Activated T-helper 2 cell treated with anti-CD3 and anti-CD28 coated beads, Interferon-gamma antibody, Interleukin-2, Interleukin-4, amounts not matched to agents 10 μg/mL and 5 μg/mL and 100 μg/mL, durations not matched to agents 14 hours and 24 hours and 36 hours (primary cell): ENCODE data around the gene HIVEP3. TPM values are rescaled to one million over a fixed set of nuclear protein-coding genes. Genes with fewer than 3 reads are reported as not detected.
A peak's percentile ranks its signal among the peaks of the same experiment; 100 is the strongest.
"Not testable (repeated sequence)": the region's sequence is repeated elsewhere in the genome, so short reads cannot be mapped to it uniquely, and the experiment has no call there.

ENCODE experiments used
- DNase-seq: peaks from one replicate; pipeline ENCODE4 v3.0.0; 2021; ENCODE audit warnings: low spot score
- H3K27ac Mint-ChIP-seq: one replicate; pipeline ENCODE4 v1.8.0; 2021; ENCODE audit warnings: mixed read lengths
- H3K27me3 Mint-ChIP-seq: one replicate; pipeline ENCODE4 v1.8.0; 2021; ENCODE audit warnings: low read depth, mixed read lengths
- H3K36me3 Mint-ChIP-seq: one replicate; pipeline ENCODE4 v1.8.0; 2021; ENCODE audit warnings: low read depth, mixed read lengths
- H3K4me1 Mint-ChIP-seq: one replicate; pipeline ENCODE4 v1.8.0; 2021; ENCODE audit warnings: low read depth, mixed read lengths
- H3K4me3 Mint-ChIP-seq: one replicate; pipeline ENCODE4 v1.8.0; 2021; ENCODE audit warnings: low read depth, mild to moderate bottlenecking, moderate library complexity, mixed read lengths
- H3K9me3 Mint-ChIP-seq: one replicate; pipeline ENCODE4 v1.8.0; 2021; ENCODE audit warnings: mixed read lengths
- intact Hi-C: fragments of 100-400 bp; cut with micrococcal nuclease; formaldehyde crosslinking; loops from one replicate; pipeline ENCODE4 v1.15.1; 2023
- total RNA-seq: library from RNA; stranded (reverse); gene quantifications from 2 replicates; pipeline ENCODE4 v1.2.3, GENCODE V29; 2022

Gene HIVEP3
- 33.7 and 34.2 TPM in 2 replicates for total RNA-seq

DNA sequence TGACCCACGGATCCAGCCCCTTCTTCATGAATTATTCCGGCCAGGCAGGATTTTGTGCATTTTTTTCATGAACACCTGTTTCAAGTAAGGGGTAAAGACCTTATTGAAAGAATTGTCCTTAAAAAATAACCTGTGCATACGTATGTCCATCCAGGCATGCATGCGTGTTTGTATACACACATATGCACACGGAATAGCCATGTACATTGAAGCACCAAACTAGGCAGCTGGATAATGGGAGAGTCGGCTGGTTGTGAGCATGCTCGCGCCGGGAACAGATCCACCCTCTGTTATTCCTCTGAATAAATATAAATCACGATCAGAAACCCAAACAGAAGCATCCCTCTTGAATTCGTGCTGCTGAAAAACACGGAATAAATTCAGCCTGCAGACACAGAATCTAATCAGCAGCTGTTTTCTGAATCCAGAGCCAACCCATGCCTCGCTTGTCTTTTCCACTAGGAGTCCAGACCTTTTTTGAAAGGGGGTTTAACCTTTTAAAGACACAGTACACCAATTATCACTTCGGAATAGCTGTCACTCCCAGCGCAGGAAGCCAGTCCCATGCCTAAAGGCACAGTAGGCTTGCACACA is at the start of gene HIVEP3:
HIVEP3 (minus strand) TSS at position 473 of the 594 bp plus-strand sequence.
- H3K27ac Mint-ChIP-seq: peak within 1 kb of the TSS; percentile 83
- peak within 1 kb of the TSS; percentile 87 for H3K4me3 Mint-ChIP-seq
- peaks cover 17% of the 10 kb centered on the region for H3K27me3 Mint-ChIP-seq
- intact Hi-C loops: loop anchor here (2.0 to 10.0 kb wide), 2 partner anchors 28 to 104 kb away; no protein-coding TSS in a partner anchor
- H3K36me3 Mint-ChIP-seq: peaks cover 2% of the 10 kb centered on the region
- peaks cover 7% of the 10 kb centered on the region for H3K9me3 Mint-ChIP-seq
- peaks cover 66% of the 10 kb centered on the region for H3K4me1 Mint-ChIP-seq
- no peak for DNase-seq

DNA sequence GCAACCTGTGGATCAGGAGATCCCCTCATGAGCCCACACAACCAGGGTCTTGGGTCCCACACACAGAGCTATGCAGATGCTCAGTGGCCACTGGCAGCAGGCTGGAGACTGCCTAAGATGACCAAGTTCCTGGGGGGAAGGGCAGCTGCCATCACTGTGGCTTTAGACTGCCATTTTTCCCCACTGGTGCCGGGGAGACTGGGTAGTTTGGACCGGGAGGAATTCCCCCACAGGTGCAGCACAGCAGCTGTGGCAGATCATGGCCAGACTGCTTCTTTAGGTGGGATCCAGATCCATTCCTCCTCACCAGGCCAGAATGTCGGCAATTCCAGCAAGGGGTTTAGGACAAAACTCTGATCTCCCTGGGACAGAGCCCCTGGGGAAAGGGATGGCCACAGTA is 45.7 kb upstream of the HIVEP3 start:
- Mint-ChIP-seq H3K4me1 (no peaks in the 10 kb centered on the region), H3K9me3 (peaks cover 7% of the 10 kb centered on the region), H3K36me3 (no peaks in the 10 kb centered on the region), H3K27ac (no peak overlapping the region), H3K4me3 (no peak overlapping the region), H3K27me3 (peaks cover 5% of the 10 kb centered on the region)
- intact Hi-C loops: no loop called here
- no peak for DNase-seq

DNA sequence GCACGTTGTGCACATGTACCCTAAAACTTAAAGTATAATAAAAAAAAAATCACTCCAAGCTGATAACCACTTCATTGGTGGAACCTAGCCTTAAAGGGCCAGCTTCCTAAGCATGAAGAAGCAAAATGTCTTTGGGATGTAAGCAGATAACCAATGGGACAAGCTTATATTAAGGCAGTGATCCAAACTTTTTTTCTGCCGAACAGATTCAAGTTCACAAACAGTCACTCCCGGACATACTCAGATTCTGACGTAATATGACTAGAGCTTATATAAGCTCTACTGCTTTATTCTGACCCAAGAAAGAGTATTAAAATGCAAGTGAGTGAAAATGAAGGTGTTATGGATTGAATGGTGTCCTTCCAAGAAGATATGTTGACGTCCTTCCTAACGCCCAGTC is 44.9 kb upstream of the HIVEP3 start:
- Mint-ChIP-seq H3K27me3 (peaks cover 3% of the 10 kb centered on the region), H3K36me3 (no peaks in the 10 kb centered on the region), H3K9me3 (peaks cover 7% of the 10 kb centered on the region)

DNA sequence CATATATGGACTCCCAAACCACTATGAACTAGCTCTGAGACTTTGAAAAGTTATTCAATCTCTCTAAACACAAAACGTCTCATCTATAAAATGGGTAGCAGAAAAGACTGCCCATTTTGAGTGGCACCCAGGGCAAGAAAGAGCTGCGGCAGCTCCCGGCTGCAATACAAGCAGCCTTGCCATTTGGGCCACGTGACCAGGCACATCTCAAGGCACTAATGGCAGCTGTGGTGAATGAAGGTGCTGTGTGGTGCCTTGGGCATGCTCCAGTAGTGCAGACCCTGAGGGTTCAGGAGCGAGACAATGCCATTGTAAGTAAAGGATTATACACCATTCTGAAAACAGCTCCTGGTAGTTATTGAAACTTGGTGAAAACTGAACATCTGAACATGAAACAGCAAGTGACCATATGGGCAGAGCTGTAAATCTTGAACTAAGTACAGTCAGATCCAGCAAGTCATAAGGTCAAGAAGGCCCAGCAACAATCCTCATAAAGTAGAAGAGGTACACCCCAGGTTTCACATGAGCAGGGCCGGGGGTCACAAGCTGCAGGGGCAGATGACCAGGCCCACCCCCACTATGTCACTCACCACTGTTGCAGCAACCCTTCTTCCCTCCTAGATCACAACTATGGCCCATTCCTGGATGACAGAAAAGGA is 39.4 kb upstream of the HIVEP3 start:
- no peak for DNase-seq
- no peaks in the 10 kb centered on the region for H3K27me3 Mint-ChIP-seq

More for the DNA sequence above, 44.9 kb upstream of the HIVEP3 start:
- Mint-ChIP-seq H3K27ac (no peak overlapping the region), H3K4me3 (no peak overlapping the region), H3K4me1 (no peaks in the 10 kb centered on the region)
- DNase-seq: no peak
- intact Hi-C loops: no loop called here

DNA sequence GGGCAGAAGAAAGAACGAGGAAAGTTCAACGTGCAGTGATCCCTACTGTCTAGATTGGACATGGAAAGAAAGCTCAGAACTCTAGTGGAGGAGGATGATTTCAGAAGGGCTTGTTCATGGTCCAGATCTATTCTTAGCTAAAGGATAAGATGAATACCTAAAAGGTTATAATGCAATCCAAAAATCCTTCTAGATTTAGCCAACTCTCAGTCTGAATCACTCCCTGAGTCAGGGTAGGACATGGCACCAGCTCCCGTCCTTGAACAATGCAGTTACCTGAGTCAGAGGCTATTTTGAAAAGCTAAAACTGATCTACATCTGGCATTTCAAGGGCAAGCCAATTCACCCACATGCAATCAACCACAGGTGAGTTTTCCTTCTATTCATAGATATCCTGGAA is 38.8 kb upstream of the HIVEP3 start:
- Mint-ChIP-seq H3K36me3 (no peaks in the 10 kb centered on the region), H3K27ac (no peak overlapping the region)
- intact Hi-C loops: no loop called here

More for the DNA sequence above, 39.4 kb upstream of the HIVEP3 start:
- no peaks in the 10 kb centered on the region for H3K9me3 Mint-ChIP-seq
- no peak overlapping the region for H3K27ac Mint-ChIP-seq
- no peaks in the 10 kb centered on the region for H3K36me3 Mint-ChIP-seq
- no peak overlapping the region for H3K4me3 Mint-ChIP-seq
- intact Hi-C loops: no loop called here
- peaks cover 4% of the 10 kb centered on the region for H3K4me1 Mint-ChIP-seq

DNA sequence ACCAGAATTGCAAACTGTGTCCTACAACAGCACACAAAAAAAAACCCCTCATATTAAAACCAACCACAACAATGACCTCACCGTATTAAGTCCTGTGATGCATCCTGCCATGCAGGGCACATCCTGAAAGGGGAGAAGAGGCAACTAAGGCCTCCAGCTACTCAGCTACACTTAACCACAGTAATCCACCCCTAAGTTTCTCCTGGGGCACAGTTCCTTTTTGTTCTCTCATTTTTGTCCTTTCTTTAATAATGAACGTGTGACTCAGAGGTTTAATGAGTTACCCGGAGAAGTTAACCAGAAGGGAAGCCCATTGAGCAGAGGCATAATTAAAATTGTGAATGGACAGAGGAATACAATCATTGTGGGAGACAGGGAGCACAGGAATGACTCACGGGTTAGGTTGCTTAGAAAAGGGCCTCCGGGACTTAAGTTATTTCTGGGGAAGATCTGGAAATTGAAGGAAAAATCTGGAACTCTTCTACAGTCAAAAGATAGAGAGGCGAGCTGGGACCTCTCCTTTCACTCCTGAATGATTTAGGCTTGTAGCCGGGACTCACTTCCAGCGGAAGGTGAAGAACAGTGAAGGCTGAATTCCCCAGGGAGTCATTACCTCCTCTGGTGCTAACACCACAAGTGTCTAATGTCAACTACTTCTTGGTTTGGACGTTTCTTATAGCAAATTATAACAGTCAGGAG is 36.9 kb upstream of the HIVEP3 start:
- Mint-ChIP-seq H3K4me1 (peaks cover 12% of the 10 kb centered on the region), H3K27me3 (no peaks in the 10 kb centered on the region), H3K27ac (no peak overlapping the region), H3K9me3 (peaks cover 16% of the 10 kb centered on the region), H3K36me3 (peaks cover 8% of the 10 kb centered on the region), H3K4me3 (no peak overlapping the region)
- intact Hi-C loops: no loop called here
- DNase-seq: no peak

More for the DNA sequence above, 38.8 kb upstream of the HIVEP3 start:
- Mint-ChIP-seq H3K27me3 (no peaks in the 10 kb centered on the region), H3K4me3 (no peak overlapping the region), H3K9me3 (no peaks in the 10 kb centered on the region), H3K4me1 (peaks cover 4% of the 10 kb centered on the region)
- DNase-seq: no peak

DNA sequence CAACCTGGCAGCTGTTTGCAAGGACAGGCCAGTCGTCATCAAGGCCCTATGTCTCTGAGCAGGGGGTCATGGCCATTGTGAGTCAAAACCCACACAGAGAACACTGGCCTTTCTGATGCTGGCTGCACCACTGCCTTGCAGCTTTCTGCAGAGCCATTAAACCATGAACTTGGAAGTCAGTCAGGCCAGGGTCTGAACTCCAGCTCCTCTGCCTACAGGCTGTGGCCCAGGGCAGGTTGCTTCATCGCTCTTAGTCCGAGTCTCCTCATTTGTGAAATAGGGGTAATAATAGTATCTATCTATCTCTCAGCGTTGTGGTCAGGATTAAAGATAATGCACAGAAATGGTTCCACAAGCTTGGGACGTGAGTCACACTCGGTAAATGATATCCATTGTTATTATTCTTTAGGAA is 35.8 kb upstream of the HIVEP3 start:
- no peak overlapping the region for H3K4me3 Mint-ChIP-seq
- H3K36me3 Mint-ChIP-seq: peaks cover 8% of the 10 kb centered on the region
- no peak overlapping the region for H3K27ac Mint-ChIP-seq
- intact Hi-C loops: no loop called here
- no peaks in the 10 kb centered on the region for H3K27me3 Mint-ChIP-seq
- H3K9me3 Mint-ChIP-seq: peaks cover 26% of the 10 kb centered on the region
- no peak for DNase-seq
- peaks cover 14% of the 10 kb centered on the region for H3K4me1 Mint-ChIP-seq

DNA sequence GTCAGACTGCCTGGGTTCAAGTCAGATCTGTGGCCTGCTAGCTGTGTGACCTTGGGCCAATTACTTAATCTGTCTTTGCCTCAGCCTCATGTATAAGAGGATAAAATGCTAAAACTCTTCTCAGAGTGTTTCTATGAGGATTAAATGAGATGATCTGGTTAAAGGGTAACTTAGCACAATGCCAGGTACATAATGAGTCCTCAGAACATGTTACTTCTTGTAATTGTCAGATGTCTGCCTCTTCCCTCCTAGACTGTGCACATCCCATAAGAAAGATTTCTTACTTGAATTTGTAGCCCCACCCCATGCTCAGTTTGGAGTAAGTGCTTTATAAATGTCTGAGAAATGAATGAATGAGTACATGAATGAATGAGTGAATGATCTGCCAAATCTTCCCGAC is 34.6 kb upstream of the HIVEP3 start:
- peaks cover 33% of the 10 kb centered on the region for H3K9me3 Mint-ChIP-seq
- no peak for DNase-seq
- H3K4me3 Mint-ChIP-seq: no peak overlapping the region
- peaks cover 8% of the 10 kb centered on the region for H3K36me3 Mint-ChIP-seq
- H3K4me1 Mint-ChIP-seq: peaks cover 14% of the 10 kb centered on the region
- H3K27ac Mint-ChIP-seq: no peak overlapping the region
- H3K27me3 Mint-ChIP-seq: no peaks in the 10 kb centered on the region
- intact Hi-C loops: no loop called here

DNA sequence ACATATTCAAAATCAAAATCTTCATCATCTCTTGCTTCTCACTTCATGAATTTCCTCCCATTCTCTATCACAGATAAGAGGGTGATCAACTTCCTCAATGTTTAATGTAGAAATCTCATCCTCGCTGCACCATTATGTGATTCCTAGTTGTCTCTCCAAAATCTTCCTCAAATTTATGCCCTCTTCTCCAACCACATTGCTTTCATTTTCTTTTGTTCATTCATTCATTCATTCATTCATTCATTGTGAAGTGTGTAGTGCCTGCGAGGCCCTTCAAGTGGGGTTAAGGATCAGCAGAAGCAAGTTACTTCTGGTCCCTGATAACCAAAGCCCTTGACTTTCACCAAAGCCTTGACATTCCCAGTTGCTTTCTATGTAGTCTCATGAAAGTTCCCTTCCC is 33.5 kb upstream of the HIVEP3 start:
- Mint-ChIP-seq H3K36me3 (peaks cover 8% of the 10 kb centered on the region), H3K27ac (no peak overlapping the region), H3K27me3 (no peaks in the 10 kb centered on the region), H3K4me3 (no peak overlapping the region), H3K4me1 (peaks cover 14% of the 10 kb centered on the region), H3K9me3 (peaks cover 33% of the 10 kb centered on the region)
- intact Hi-C loops: no loop called here
- DNase-seq: no peak

DNA sequence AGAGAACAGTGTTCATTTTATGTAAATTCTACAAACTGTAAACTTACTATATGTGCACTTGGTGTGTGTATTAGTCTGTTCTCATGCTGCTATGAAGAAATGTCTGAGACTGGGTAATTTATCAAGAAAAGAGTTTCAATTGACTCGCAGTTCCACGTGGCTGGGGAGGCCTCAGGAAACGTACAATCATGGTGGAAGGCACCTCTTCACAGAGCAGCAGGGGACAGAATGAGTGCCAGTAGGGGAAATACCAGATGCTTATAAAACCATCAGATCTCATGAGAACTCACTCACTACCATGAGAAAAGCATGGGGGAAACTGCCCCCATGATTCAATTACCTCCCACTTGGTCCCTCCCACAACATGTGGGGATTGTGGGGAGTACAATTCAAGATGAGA is 32.8 kb upstream of the HIVEP3 start:
- Mint-ChIP-seq H3K9me3 (peaks cover 33% of the 10 kb centered on the region), H3K4me1 (peaks cover 14% of the 10 kb centered on the region), H3K27ac (peak overlapping the region; percentile 25)
- DNase-seq, H3K36me3 Mint-ChIP-seq, H3K27me3 Mint-ChIP-seq, intact Hi-C loops, H3K4me3 Mint-ChIP-seq: not testable (repeated sequence)

DNA sequence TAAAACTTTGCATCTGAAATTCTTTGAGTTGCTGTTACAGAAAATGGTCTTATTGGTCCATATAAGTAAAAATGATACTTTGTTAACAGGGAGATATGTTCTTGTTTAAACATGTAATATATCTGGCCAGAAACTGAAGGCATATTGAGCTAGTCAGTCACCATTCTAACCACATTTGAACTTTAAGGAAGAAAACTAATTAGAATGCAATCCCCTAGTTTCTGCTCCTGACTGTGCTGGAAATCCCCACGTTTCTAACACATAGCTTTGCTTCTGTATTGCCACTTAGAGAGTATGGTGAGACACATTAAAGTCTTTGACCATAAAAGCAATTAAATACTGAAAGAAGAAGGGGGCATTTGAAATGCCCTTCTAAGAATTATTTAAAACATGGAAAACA is 32.1 kb upstream of the HIVEP3 start:
- H3K4me1 Mint-ChIP-seq: peaks cover 14% of the 10 kb centered on the region
- intact Hi-C loops: no loop called here
- H3K4me3 Mint-ChIP-seq: no peak overlapping the region
- H3K27ac Mint-ChIP-seq: peak overlapping the region; percentile 25
- peaks cover 8% of the 10 kb centered on the region for H3K36me3 Mint-ChIP-seq
- peaks cover 33% of the 10 kb centered on the region for H3K9me3 Mint-ChIP-seq
- no peaks in the 10 kb centered on the region for H3K27me3 Mint-ChIP-seq
- DNase-seq: no peak

DNA sequence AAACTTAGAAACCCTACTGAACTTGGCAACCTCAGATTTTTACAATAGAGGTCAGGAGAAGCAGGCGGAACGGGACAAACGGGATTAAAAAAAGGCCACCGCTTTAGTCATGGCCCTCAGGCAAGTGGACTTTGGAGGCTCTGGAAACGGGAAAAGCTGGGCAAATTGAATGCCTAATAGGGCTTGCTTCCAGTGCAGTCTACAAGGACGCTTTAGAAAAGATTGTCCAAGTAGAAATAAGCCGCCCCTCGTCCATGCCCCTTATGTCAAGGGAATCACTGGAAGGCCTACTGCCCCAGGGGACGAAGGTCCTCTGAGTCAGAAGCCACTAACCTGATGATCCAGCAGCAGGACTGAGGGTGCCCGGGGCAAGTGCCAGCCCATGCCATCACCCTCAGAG is 27.2 kb upstream of the HIVEP3 start:
- intact Hi-C loops, DNase-seq, H3K36me3 Mint-ChIP-seq, H3K4me1 Mint-ChIP-seq, H3K27ac Mint-ChIP-seq, H3K27me3 Mint-ChIP-seq, H3K4me3 Mint-ChIP-seq: not testable (repeated sequence)
- peaks cover 28% of the 10 kb centered on the region for H3K9me3 Mint-ChIP-seq

DNA sequence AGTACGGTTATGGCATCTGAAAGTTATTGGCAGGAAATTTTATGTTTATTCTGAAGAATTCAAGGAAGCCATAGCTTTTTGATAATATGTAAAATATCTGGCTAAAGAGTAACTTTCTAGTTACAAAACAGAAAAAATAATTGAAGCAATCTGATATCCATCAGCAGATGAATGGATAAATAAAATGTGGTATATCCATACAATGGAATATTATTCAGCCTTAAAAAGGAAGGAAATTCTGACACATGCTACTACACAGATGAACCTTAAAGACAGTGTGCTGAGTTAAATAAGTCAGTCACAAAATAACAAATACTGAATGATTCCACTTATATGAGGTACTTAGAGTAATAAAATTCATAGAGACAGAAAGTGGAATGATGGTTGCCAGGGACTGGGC is 25.0 kb upstream of the HIVEP3 start:
- DNase-seq: no peak
- intact Hi-C loops: no loop called here
- no peak overlapping the region for H3K27ac Mint-ChIP-seq

More for the DNA sequence above, 25.0 kb upstream of the HIVEP3 start:
- peaks cover 2% of the 10 kb centered on the region for H3K36me3 Mint-ChIP-seq
- peaks cover 2% of the 10 kb centered on the region for H3K27me3 Mint-ChIP-seq
- peaks cover 3% of the 10 kb centered on the region for H3K4me1 Mint-ChIP-seq
- H3K9me3 Mint-ChIP-seq: peaks cover 9% of the 10 kb centered on the region
- no peak overlapping the region for H3K4me3 Mint-ChIP-seq
